ENCODE results near the gene AASDH.
A peak's percentile ranks its signal among the peaks of the same experiment; 100 is the strongest.

AASDH gene

DNA sequence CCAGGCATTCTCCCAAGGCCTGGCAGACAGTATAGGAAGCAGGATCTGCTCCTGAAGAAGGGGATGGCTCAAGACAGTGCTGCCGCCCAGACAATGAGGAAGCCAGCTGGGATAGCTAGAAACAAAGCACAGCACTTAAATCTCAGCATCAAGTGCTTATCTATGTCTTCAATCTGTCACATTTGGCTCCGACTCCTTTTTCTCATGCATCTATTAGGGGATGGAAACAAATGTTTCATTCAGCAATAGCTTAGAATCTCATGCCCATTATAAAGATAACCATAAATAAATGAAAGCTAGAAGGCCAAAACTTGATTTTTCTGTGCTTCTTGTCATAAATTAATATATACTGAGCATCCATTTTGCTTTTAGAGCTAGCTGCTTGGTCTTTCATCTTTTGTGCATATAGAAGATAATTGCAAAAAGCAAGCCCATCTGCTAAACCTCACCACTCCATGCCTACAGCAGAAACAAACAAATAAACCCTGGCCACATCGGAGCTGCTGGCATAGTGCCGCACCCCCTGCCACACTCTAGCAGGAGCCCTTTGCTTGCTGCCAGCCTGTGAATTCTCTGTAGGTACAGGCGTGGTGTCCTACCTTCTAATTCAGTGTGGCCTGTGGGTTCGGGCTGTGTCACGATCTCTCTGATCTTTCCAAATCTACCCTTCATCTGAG, 75.9 kb downstream of the AASDH start:
- no peaks in the 10 kb centered on the region for H3K36me3 ChIP-seq (ENCODE audit: low read depth)
- H3K27me3 ChIP-seq (ENCODE audit: insufficient read depth, poor library complexity, severe bottlenecking): no peaks in the 10 kb centered on the region
- DNase-seq (ENCODE audit: low spot score): no peak
- H3K4me1 ChIP-seq (ENCODE audit: insufficient read depth, poor library complexity, severe bottlenecking): no peaks in the 10 kb centered on the region
- no peaks in the 10 kb centered on the region for H3K9me3 ChIP-seq (ENCODE audit: severe bottlenecking)
- ATAC-seq (ENCODE audit: low read depth): no peak
- no peak overlapping the region for H3K4me3 ChIP-seq (ENCODE audit: severe bottlenecking)
- TF ChIP-seq, protein P1, sequence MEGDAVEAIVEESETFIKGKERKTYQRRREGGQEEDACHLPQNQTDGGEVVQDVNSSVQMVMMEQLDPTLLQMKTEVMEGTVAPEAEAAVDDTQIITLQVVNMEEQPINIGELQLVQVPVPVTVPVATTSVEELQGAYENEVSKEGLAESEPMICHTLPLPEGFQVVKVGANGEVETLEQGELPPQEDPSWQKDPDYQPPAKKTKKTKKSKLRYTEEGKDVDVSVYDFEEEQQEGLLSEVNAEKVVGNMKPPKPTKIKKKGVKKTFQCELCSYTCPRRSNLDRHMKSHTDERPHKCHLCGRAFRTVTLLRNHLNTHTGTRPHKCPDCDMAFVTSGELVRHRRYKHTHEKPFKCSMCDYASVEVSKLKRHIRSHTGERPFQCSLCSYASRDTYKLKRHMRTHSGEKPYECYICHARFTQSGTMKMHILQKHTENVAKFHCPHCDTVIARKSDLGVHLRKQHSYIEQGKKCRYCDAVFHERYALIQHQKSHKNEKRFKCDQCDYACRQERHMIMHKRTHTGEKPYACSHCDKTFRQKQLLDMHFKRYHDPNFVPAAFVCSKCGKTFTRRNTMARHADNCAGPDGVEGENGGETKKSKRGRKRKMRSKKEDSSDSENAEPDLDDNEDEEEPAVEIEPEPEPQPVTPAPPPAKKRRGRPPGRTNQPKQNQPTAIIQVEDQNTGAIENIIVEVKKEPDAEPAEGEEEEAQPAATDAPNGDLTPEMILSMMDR (IDR thresholded peaks at IDR 0.05; ENCODE audit: poor library complexity, severe bottlenecking): no peak
- H3K27ac ChIP-seq (ENCODE audit: poor library complexity, severe bottlenecking): no peak overlapping the region

DNA sequence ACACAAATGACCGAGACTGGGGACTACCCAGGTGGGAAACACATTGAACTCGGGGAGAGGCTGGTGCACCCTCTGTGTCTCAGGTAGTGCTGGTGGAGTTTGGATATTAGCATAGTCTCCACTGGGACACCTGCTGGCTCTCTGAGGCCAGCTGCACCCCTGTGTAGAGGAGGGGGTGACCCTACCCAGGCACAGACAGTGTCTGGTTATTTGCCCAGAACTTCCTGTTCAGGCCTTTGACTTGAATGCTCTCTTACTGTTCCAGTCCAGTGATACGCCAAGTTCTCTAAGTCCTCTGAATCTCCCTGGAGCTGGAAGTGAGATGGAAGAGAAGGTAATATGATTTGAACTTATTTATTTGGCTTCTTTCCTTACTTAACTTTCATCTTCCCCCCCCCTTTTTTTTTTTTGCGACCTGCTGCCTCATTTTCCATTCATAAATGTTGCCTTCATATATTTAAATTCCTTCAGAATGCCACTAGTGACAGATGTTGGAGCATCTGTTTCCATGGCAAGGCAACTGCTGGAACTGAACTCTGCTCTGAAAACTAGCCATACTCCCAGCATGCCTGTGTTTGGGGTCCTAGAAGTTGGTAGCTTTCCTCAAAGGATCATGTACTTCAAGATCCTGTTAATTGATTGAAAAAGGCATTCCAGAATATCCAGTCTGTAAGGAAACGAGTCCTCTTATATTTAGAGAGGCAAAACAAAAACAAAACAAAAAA, 76.7 kb downstream of the AASDH start:
- H3K27ac ChIP-seq (ENCODE audit: poor library complexity, severe bottlenecking): no peak overlapping the region
- no peaks in the 10 kb centered on the region for H3K4me1 ChIP-seq (ENCODE audit: insufficient read depth, poor library complexity, severe bottlenecking)
- ATAC-seq (ENCODE audit: low read depth) (no peak), DNase-seq (ENCODE audit: low spot score) (no peak)
- H3K36me3 ChIP-seq (ENCODE audit: low read depth): no peaks in the 10 kb centered on the region
- no peaks in the 10 kb centered on the region for H3K9me3 ChIP-seq (ENCODE audit: severe bottlenecking)
- H3K27me3 ChIP-seq (ENCODE audit: insufficient read depth, poor library complexity, severe bottlenecking): no peaks in the 10 kb centered on the region
- H3K4me3 ChIP-seq (ENCODE audit: severe bottlenecking): no peak overlapping the region
- TF ChIP-seq, protein P1 (IDR thresholded peaks at IDR 0.05; ENCODE audit: poor library complexity, severe bottlenecking): no peak

DNA sequence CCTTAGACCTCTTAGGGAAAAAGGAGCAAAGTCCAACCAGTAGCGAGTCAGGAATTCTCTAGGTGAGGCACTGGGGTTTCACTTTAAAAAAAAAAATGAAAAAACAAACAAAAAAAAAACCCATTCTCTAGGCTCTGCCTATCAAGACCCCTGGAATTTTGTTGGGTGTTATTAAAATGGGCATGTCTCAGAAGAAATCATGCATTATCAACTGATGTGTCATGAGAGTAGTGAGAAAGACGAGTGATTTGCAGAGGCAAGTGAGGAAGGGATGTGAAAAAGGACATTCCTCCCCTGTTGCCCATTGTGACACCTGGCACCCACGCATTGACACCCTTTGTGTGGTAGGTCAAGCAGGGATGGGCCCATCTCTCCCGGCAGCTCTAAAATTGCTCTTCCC, 78.9 kb downstream of the AASDH start:
- DNase-seq (ENCODE audit: low spot score): no peak
- Histone ChIP-seq H3K4me1 (ENCODE audit: insufficient read depth, poor library complexity, severe bottlenecking) (no peaks in the 10 kb centered on the region), H3K36me3 (ENCODE audit: low read depth) (no peaks in the 10 kb centered on the region), H3K27me3 (ENCODE audit: insufficient read depth, poor library complexity, severe bottlenecking) (no peaks in the 10 kb centered on the region), H3K9me3 (ENCODE audit: severe bottlenecking) (no peaks in the 10 kb centered on the region), H3K4me3 (ENCODE audit: severe bottlenecking) (no peak overlapping the region), H3K27ac (ENCODE audit: poor library complexity, severe bottlenecking) (no peak overlapping the region)
- TF ChIP-seq, protein P1 (IDR thresholded peaks at IDR 0.05; ENCODE audit: poor library complexity, severe bottlenecking): no peak
- no peak for ATAC-seq (ENCODE audit: low read depth)

DNA sequence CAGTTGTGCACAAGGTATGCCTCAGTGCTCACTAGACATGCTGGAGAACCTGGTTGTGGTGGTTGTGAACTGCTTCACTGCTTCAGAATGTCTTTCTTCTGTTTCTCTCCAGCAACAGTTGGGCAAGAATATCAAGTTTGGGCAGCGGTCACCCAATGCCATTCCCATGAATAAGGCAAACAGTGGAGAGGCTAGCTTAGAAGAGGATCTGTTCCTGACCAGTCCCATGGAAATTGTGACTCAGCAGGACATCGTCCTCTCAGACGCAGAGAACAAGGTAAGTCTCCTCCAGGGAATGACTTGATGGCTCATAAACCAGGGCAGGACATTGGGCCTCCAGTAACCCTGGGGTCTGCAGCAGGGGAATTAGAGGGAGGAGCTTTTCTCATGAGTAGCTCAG, 79.9 kb downstream of the AASDH start:
- H3K9me3 ChIP-seq (ENCODE audit: severe bottlenecking): no peaks in the 10 kb centered on the region
- no peaks in the 10 kb centered on the region for H3K27me3 ChIP-seq (ENCODE audit: insufficient read depth, poor library complexity, severe bottlenecking)
- H3K4me3 ChIP-seq (ENCODE audit: severe bottlenecking): no peak overlapping the region
- no peaks in the 10 kb centered on the region for H3K36me3 ChIP-seq (ENCODE audit: low read depth)
- H3K4me1 ChIP-seq (ENCODE audit: insufficient read depth, poor library complexity, severe bottlenecking): no peaks in the 10 kb centered on the region
- no peak for DNase-seq (ENCODE audit: low spot score)
- ATAC-seq (ENCODE audit: low read depth): peak; percentile 66
- TF ChIP-seq, protein P1 (IDR thresholded peaks at IDR 0.05; ENCODE audit: poor library complexity, severe bottlenecking): no peak
- no peak overlapping the region for H3K27ac ChIP-seq (ENCODE audit: poor library complexity, severe bottlenecking)

DNA sequence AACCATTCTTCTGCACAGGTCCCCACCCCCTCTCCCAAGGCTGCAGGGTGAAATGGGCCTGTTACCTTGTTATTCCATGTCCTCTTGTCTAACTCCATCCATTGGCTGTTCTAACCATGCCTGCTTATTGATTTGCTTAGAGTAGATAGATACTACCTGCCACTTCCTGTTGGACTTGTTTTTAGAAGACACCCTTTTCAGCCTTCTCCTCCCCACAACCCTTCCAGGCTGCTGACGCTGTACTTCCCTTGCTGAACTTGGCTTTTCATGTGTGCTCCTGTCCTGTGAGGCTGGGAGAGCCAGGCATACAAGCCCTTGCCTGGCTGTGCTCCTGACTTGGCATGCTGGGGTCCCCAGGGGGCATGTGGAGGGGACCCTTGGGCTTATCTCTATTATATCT, 81.9 kb downstream of the AASDH start:
- H3K4me3 ChIP-seq (ENCODE audit: severe bottlenecking): no peak overlapping the region
- H3K4me1 ChIP-seq (ENCODE audit: insufficient read depth, poor library complexity, severe bottlenecking): no peaks in the 10 kb centered on the region
- TF ChIP-seq, protein P1 (IDR thresholded peaks at IDR 0.05; ENCODE audit: poor library complexity, severe bottlenecking): no peak
- DNase-seq (ENCODE audit: low spot score) (no peak), ATAC-seq (ENCODE audit: low read depth) (no peak)
- H3K9me3 ChIP-seq (ENCODE audit: severe bottlenecking): no peaks in the 10 kb centered on the region
- no peaks in the 10 kb centered on the region for H3K36me3 ChIP-seq (ENCODE audit: low read depth)
- H3K27ac ChIP-seq (ENCODE audit: poor library complexity, severe bottlenecking): no peak overlapping the region
- no peaks in the 10 kb centered on the region for H3K27me3 ChIP-seq (ENCODE audit: insufficient read depth, poor library complexity, severe bottlenecking)

Measured in RWPE2 (cell line).